Astrocyte (in vitro differentiated cells and primary cell): ENCODE results near the gene CIZ1. TPM values are rescaled to one million over a fixed set of nuclear protein-coding genes. Genes with fewer than 3 reads are reported as not detected.

Experiments
- DNase-seq: peaks from one replicate; pipeline ENCODE4 v3.0.0-alpha.2; 2010; ENCODE audit warnings: low read depth
- FAIRE-seq: peaks from 2 replicates; lab custom pipeline; 2011; peaks lifted over from hg19 to GRCh38; lab: Jason Lieb, UNC
- H2AFZ ChIP-seq: 2 replicates; pipeline ENCODE4 v1.6.0; 2012; ENCODE audit warnings: low read depth, low read length, inconsistent platforms
- H3K27ac ChIP-seq: 2 replicates; pipeline ENCODE4 v1.5.1; 2011; ENCODE audit warnings: low read depth, low read length, inconsistent platforms
- H3K27me3 ChIP-seq: 2 replicates; pipeline ENCODE4 v1.6.0; 2011; ENCODE audit warnings: low read length, inconsistent platforms; ENCODE audit not compliant: insufficient read depth
- H3K36me3 ChIP-seq: 2 replicates; pipeline ENCODE4 v1.5.1; 2011; ENCODE audit warnings: low read length, inconsistent platforms; ENCODE audit not compliant: insufficient read depth
- H3K4me1 ChIP-seq: 2 replicates; pipeline ENCODE4 v1.5.1; 2011; ENCODE audit warnings: low read length, inconsistent platforms; ENCODE audit not compliant: insufficient read depth
- H3K4me2 ChIP-seq: 2 replicates; pipeline ENCODE4 v1.6.0; 2012; ENCODE audit warnings: low read length, inconsistent platforms
- H3K4me3 ChIP-seq: 2 replicates; pipeline ENCODE4 v1.5.1; 2011; ENCODE audit warnings: low read depth, mild to moderate bottlenecking, low read length, inconsistent platforms; ENCODE audit not compliant: insufficient read depth
- H3K79me2 ChIP-seq: 2 replicates; pipeline ENCODE4 v1.6.0; 2012; ENCODE audit warnings: mild to moderate bottlenecking, low read length, inconsistent platforms; ENCODE audit not compliant: insufficient read depth
- H3K9ac ChIP-seq: 2 replicates; pipeline ENCODE4 v1.6.0; 2012; ENCODE audit warnings: mild to moderate bottlenecking, low read length, inconsistent platforms
- H3K9me3 ChIP-seq: 2 replicates; pipeline ENCODE4 v1.5.1; 2012; ENCODE audit warnings: low read depth, mild to moderate bottlenecking, low read length, inconsistent platforms; ENCODE audit not compliant: insufficient read depth
- H4K20me1 ChIP-seq: 2 replicates; pipeline ENCODE4 v1.6.0; 2012; ENCODE audit warnings: low read length, inconsistent platforms; ENCODE audit not compliant: insufficient read depth
- H3K27ac Mint-ChIP-seq: one replicate; pipeline ENCODE4 v1.8.0; 2021; ENCODE audit warnings: mild to moderate bottlenecking, mixed read lengths; ENCODE audit not compliant: unreplicated experiment
- H3K27me3 Mint-ChIP-seq: one replicate; pipeline ENCODE4 v1.8.0; 2021; ENCODE audit warnings: low read depth, mixed read lengths; ENCODE audit not compliant: unreplicated experiment
- H3K36me3 Mint-ChIP-seq: one replicate; pipeline ENCODE4 v1.8.0; 2021; ENCODE audit warnings: low read depth, mixed read lengths; ENCODE audit not compliant: unreplicated experiment
- H3K4me1 Mint-ChIP-seq: one replicate; pipeline ENCODE4 v1.8.0; 2021; ENCODE audit warnings: low read depth, mixed read lengths; ENCODE audit not compliant: unreplicated experiment
- H3K4me3 Mint-ChIP-seq: one replicate; pipeline ENCODE4 v1.8.0; 2021; ENCODE audit warnings: mild to moderate bottlenecking, moderate library complexity, mixed read lengths; ENCODE audit not compliant: unreplicated experiment
- H3K9me3 Mint-ChIP-seq: one replicate; pipeline ENCODE4 v1.8.0; 2021; ENCODE audit warnings: mild to moderate bottlenecking, mixed read lengths; ENCODE audit not compliant: unreplicated experiment
- CTCF ChIP-seq: IDR thresholded peaks from 2 replicates; pipeline ENCODE4 v1.5.1; 2011; ENCODE audit warnings: low read depth, mild to moderate bottlenecking, inconsistent platforms, low read length, moderate library complexity; ENCODE audit not compliant: insufficient read depth
- EZH2 ChIP-seq: IDR thresholded peaks from 2 replicates; pipeline ENCODE4 v1.6.1; 2012; ENCODE audit warnings: mild to moderate bottlenecking, low read length, inconsistent platforms; ENCODE audit not compliant: insufficient read depth
- total RNA-seq: library from RNA; stranded (reverse); gene quantifications from 2 replicates; pipeline ENCODE4 v1.2.1, GENCODE V29; 2021

CIZ1 gene
- total RNA-seq, 1 donor from 2014 or later, result 117 TPM

- no peaks in the 10 kb centered on the region for H3K9me3 Mint-ChIP-seq
- H3K36me3 ChIP-seq, result no peaks in the 10 kb centered on the region
Observed at GRCh38 chr9:128222880-128223670, 31.7 kb upstream of the CIZ1 start.

GRCh38 chr9:128222026-128222425 is 30.7 kb upstream of the CIZ1 start:
- Mint-ChIP-seq H3K9me3 (no peaks in the 10 kb centered on the region), H3K4me3 (no peak overlapping the region), H3K27ac (no peak overlapping the region), H3K27me3 (no peaks in the 10 kb centered on the region), H3K4me1 (peaks cover 6% of the 10 kb centered on the region), H3K36me3 (peaks cover 37% of the 10 kb centered on the region)
- FAIRE-seq (no peak), DNase-seq (no peak)
- Histone ChIP-seq H3K9me3 (no peaks in the 10 kb centered on the region), H3K36me3 (no peaks in the 10 kb centered on the region), H2AFZ (no peak overlapping the region), H3K27ac (no peak overlapping the region), H3K27me3 (no peaks in the 10 kb centered on the region), H3K4me3 (no peak overlapping the region), H4K20me1 (no peaks in the 10 kb centered on the region), H3K79me2 (no peaks in the 10 kb centered on the region), H3K4me2 (no peak overlapping the region), H3K9ac (no peak overlapping the region), H3K4me1 (peaks cover 9% of the 10 kb centered on the region)
- no peak for TF ChIP-seq EZH2
- no peak for TF ChIP-seq CTCF

More at GRCh38 chr9:128222880-128223670, 31.7 kb upstream of the CIZ1 start:
- DNase-seq, result no peak
- Histone ChIP-seq H3K4me3 (no peak overlapping the region), H3K27ac (no peak overlapping the region), H3K79me2 (no peaks in the 10 kb centered on the region), H3K9me3 (no peaks in the 10 kb centered on the region), H3K27me3 (no peaks in the 10 kb centered on the region), H4K20me1 (no peaks in the 10 kb centered on the region), H3K9ac (no peak overlapping the region), H2AFZ (no peak overlapping the region), H3K4me2 (no peak overlapping the region), H3K4me1 (peaks cover 6% of the 10 kb centered on the region)
- FAIRE-seq, result no peak
- no peak overlapping the region for H3K4me3 Mint-ChIP-seq
- peaks cover 40% of the 10 kb centered on the region for H3K36me3 Mint-ChIP-seq
- peaks cover 6% of the 10 kb centered on the region for H3K4me1 Mint-ChIP-seq
- H3K27ac Mint-ChIP-seq, result no peak overlapping the region
- TF ChIP-seq CTCF (no peak), EZH2 (no peak)
- no peaks in the 10 kb centered on the region for H3K27me3 Mint-ChIP-seq

- no peak overlapping the region for H3K27ac Mint-ChIP-seq
- no peak overlapping the region for H3K4me3 Mint-ChIP-seq
- no peak overlapping the region for H3K27ac ChIP-seq
- H4K20me1 ChIP-seq, result no peaks in the 10 kb centered on the region
- H3K79me2 ChIP-seq, result no peaks in the 10 kb centered on the region
- peaks cover 29% of the 10 kb centered on the region for H3K4me1 ChIP-seq
- no peak overlapping the region for H3K9ac ChIP-seq
- no peak overlapping the region for H3K4me2 ChIP-seq
- peaks cover 25% of the 10 kb centered on the region for H3K36me3 Mint-ChIP-seq
- peaks cover 18% of the 10 kb centered on the region for H3K4me1 Mint-ChIP-seq
- no peaks in the 10 kb centered on the region for H3K27me3 Mint-ChIP-seq
- H3K9me3 ChIP-seq, result no peaks in the 10 kb centered on the region
- H3K9me3 Mint-ChIP-seq, result no peaks in the 10 kb centered on the region
- no peaks in the 10 kb centered on the region for H3K27me3 ChIP-seq
- no peak for DNase-seq
- no peaks in the 10 kb centered on the region for H3K36me3 ChIP-seq
- H3K4me3 ChIP-seq, result no peak overlapping the region
- TF ChIP-seq CTCF (no peak), EZH2 (no peak)
- FAIRE-seq, result no peak
- H2AFZ ChIP-seq, result no peak overlapping the region
Observed at GRCh38 chr9:128219831-128220230, 28.5 kb upstream of the CIZ1 start.
